Neuronal stem cell (in vitro differentiated cells): ENCODE results near the gene INTS14.
"Not testable (repeated sequence)": the region's sequence is repeated elsewhere in the genome, so short reads cannot be mapped to it uniquely, and the experiment has no call there.

Experiments
- DNase-seq: peaks from one replicate; pipeline ENCODE4 v3.0.0-alpha.2; 2013; ENCODE audit warnings: low spot score
- H2AFZ ChIP-seq: one replicate; pipeline ENCODE4 v1.6.1; 2013; ENCODE audit warnings: mild to moderate bottlenecking, low read length, inconsistent platforms
- H2AK5ac ChIP-seq: 2 replicates; pipeline ENCODE4 v1.6.1; 2013; ENCODE audit warnings: low read depth, mild to moderate bottlenecking, inconsistent platforms, low read length, moderate library complexity, mixed read lengths
- H2BK120ac ChIP-seq: 2 replicates; pipeline ENCODE4 v1.6.1; 2013; ENCODE audit warnings: low read depth, mild to moderate bottlenecking, inconsistent platforms, low read length, moderate library complexity, mixed read lengths
- H2BK12ac ChIP-seq: one replicate; pipeline ENCODE4 v1.6.1; 2013; ENCODE audit warnings: low read length, inconsistent platforms
- H2BK15ac ChIP-seq: 2 replicates; pipeline ENCODE4 v1.6.1; 2013; ENCODE audit warnings: mild to moderate bottlenecking, low read length, inconsistent platforms, mixed read lengths
- H2BK5ac ChIP-seq: one replicate; pipeline ENCODE4 v1.6.1; 2013; ENCODE audit warnings: inconsistent platforms, mild to moderate bottlenecking, low read length, moderate library complexity
- H3K14ac ChIP-seq: one replicate; pipeline ENCODE4 v1.6.1; 2013; ENCODE audit warnings: low read length, inconsistent platforms
- H3K18ac ChIP-seq: 2 replicates; pipeline ENCODE4 v1.6.1; 2013; ENCODE audit warnings: low read length, inconsistent platforms
- H3K23ac ChIP-seq: 2 replicates; pipeline ENCODE4 v1.6.1; 2013; ENCODE audit warnings: low read depth, mild to moderate bottlenecking, mixed read lengths, low read length, inconsistent platforms; ENCODE audit not compliant: poor library complexity
- H3K27ac ChIP-seq: replicated peaks from 3 replicates; pipeline ENCODE4 v1.5.1; 2013; ENCODE audit warnings: low read length, inconsistent platforms
- H3K27me3 ChIP-seq, 3 experiments: 2 replicates each; pipeline ENCODE4 v1.6.1; 2013; ENCODE audit warnings: low read length in 3 of 3, mild to moderate bottlenecking in 2 of 3, inconsistent platforms in 1 of 3, low read depth in 1 of 3, mixed read lengths in 1 of 3, moderate library complexity in 1 of 3; ENCODE audit not compliant: control insufficient read depth in 3 of 3, insufficient read depth in 3 of 3
- H3K36me3 ChIP-seq, 2 donors: replicated peaks in 1 of 2; 2 replicates each; pipeline ENCODE4 v1.6.1; 2013; ENCODE audit warnings: low read length in 2 of 2; ENCODE audit not compliant: control insufficient read depth in 2 of 2, insufficient read depth in 2 of 2
- H3K4ac ChIP-seq: 2 replicates; pipeline ENCODE4 v1.6.1; 2013; ENCODE audit warnings: inconsistent platforms, mild to moderate bottlenecking, low read length, moderate library complexity
- H3K4me1 ChIP-seq, 2 donors: 1 replicate in 1 of 2; 2 replicates in 1 of 2; pipeline ENCODE4 v1.6.1; 2013; ENCODE audit warnings: low read length in 2 of 2, low read depth in 1 of 2; ENCODE audit not compliant: control insufficient read depth in 2 of 2, insufficient read depth in 1 of 2
- H3K4me2 ChIP-seq: one replicate; pipeline ENCODE4 v1.6.1; 2013; ENCODE audit warnings: mild to moderate bottlenecking, low read length, inconsistent platforms; ENCODE audit not compliant: insufficient read depth, poor library complexity, severe bottlenecking
- H3K4me3 ChIP-seq, 2 donors: 2 replicates each; pipeline ENCODE4 v1.5.1; 2013; ENCODE audit warnings: low read length in 2 of 2, mild to moderate bottlenecking in 2 of 2, inconsistent platforms in 1 of 2, moderate library complexity in 1 of 2
- H3K79me1 ChIP-seq: one replicate; pipeline ENCODE4 v1.6.1; 2013; ENCODE audit warnings: low read depth, mild to moderate bottlenecking, inconsistent platforms, low read length, moderate library complexity
- H3K9ac ChIP-seq: one replicate; pipeline ENCODE4 v1.6.1; 2013; ENCODE audit warnings: mild to moderate bottlenecking, low read depth, low read length, inconsistent platforms; ENCODE audit not compliant: poor library complexity
- H3K9me3 ChIP-seq, 2 donors: replicated peaks in 1 of 2; 2 replicates each; pipeline versions ENCODE3 to v1.6.1; 2013; ENCODE audit warnings: low read length in 2 of 2, mild to moderate bottlenecking in 2 of 2, inconsistent platforms in 1 of 2, low read depth in 1 of 2, mixed read lengths in 1 of 2, moderate library complexity in 1 of 2; ENCODE audit not compliant: control insufficient read depth in 2 of 2, insufficient read depth in 1 of 2
- H4K8ac ChIP-seq: one replicate; pipeline ENCODE4 v1.6.1; 2013; ENCODE audit warnings: low read depth, mild to moderate bottlenecking, inconsistent platforms, low read length, moderate library complexity
- H4K91ac ChIP-seq: one replicate; pipeline ENCODE4 v1.6.1; 2013; ENCODE audit warnings: low read length, low read depth, mild to moderate bottlenecking, inconsistent platforms; ENCODE audit not compliant: poor library complexity
- WGBS, 2 donors: extraction: QIAGEN DNeasy Blood & Tissue Kit; methylation state at CpG; one replicate each; pipeline ENCODE4 v1.1.7; 2013; ENCODE audit warnings: missing lambda C conversion rate in 2 of 2, mixed read lengths in 1 of 2; ENCODE audit not compliant: insufficient read length in 2 of 2, insufficient replicate concordance in 1 of 2; ENCODE audit errors: extremely low coverage in 2 of 2; 5-methylcytosine and 5-hydroxymethylcytosine counted together

The INTS14 gene

GRCh38 chr15:65556622-65557021 is 54.3 kb downstream of the INTS14 start:
- no peak overlapping the region for H2BK120ac ChIP-seq
- peaks cover 5% of the 10 kb centered on the region for H3K79me1 ChIP-seq
- no peak overlapping the region for H2BK5ac ChIP-seq
- peaks cover 0 to 3% of the 10 kb centered on the region in 2 donors for H3K9me3 ChIP-seq
- peaks cover 32 to 92% of the 10 kb centered on the region in 2 donors for H3K36me3 ChIP-seq
- no peak overlapping the region for H2BK15ac ChIP-seq
- H4K8ac ChIP-seq: no peak overlapping the region
- no peak overlapping the region for H2BK12ac ChIP-seq
- no peak overlapping the region for H3K18ac ChIP-seq
- no peak overlapping the region for H2AK5ac ChIP-seq
- no peak overlapping the region for H3K14ac ChIP-seq
- DNase-seq: no peak
- H3K4ac ChIP-seq: no peak overlapping the region
- H4K91ac ChIP-seq: no peak overlapping the region
- H3K4me2 ChIP-seq: no peak overlapping the region
- H3K27ac ChIP-seq: no peak overlapping the region
- no CpG with 5 or more reads among the region's 7 CpGs for WGBS, 2 donors
- H3K27me3 ChIP-seq: no peaks in the 10 kb centered on the region
- H3K23ac ChIP-seq: no peak overlapping the region
- H2AFZ ChIP-seq: no peak overlapping the region
- H3K4me3 ChIP-seq: no peak overlapping the region
- no peaks in the 10 kb centered on the region for H3K4me1 ChIP-seq
- no peak overlapping the region for H3K9ac ChIP-seq

- no peak overlapping the region for H4K91ac ChIP-seq
- H2AK5ac ChIP-seq: no peak overlapping the region
- no peak for DNase-seq
- no peak overlapping the region for H3K4me3 ChIP-seq
- no peak overlapping the region for H3K14ac ChIP-seq
- no peak overlapping the region for H2BK12ac ChIP-seq
- H3K9ac ChIP-seq: no peak overlapping the region
- no peak overlapping the region for H2BK15ac ChIP-seq
- peaks cover 2 to 3% of the 10 kb centered on the region in 2 donors for H3K9me3 ChIP-seq
- H2BK5ac ChIP-seq: no peak overlapping the region
- H3K79me1 ChIP-seq: peaks cover 5% of the 10 kb centered on the region
- H3K4me2 ChIP-seq: no peak overlapping the region
- peaks cover 28 to 80% of the 10 kb centered on the region in 2 donors for H3K36me3 ChIP-seq
- no peak overlapping the region for H4K8ac ChIP-seq
- H3K23ac ChIP-seq: no peak overlapping the region
- H3K18ac ChIP-seq: no peak overlapping the region
- H3K27ac ChIP-seq: no peak overlapping the region
- H3K4me1 ChIP-seq: no peaks in the 10 kb centered on the region
- H2BK120ac ChIP-seq: no peak overlapping the region
- H3K27me3 ChIP-seq: no peaks in the 10 kb centered on the region
- H2AFZ ChIP-seq: no peak overlapping the region
- WGBS, 2 donors: no CpG with 5 or more reads among the region's 3 CpGs
- H3K4ac ChIP-seq: no peak overlapping the region
These were observed 57.2 kb downstream of the INTS14 start for GRCh38 chr15:65553691-65554090.

- not testable (repeated sequence) for H4K91ac ChIP-seq, H2BK15ac ChIP-seq, H3K4ac ChIP-seq, H3K79me1 ChIP-seq, H3K9me3 ChIP-seq, H3K23ac ChIP-seq, H3K14ac ChIP-seq, H2BK120ac ChIP-seq, H4K8ac ChIP-seq, H3K4me3 ChIP-seq, H3K27me3 ChIP-seq, H2AFZ ChIP-seq, H2BK5ac ChIP-seq, H3K4me1 ChIP-seq, H2AK5ac ChIP-seq, H3K9ac ChIP-seq, DNase-seq, H2BK12ac ChIP-seq, H3K18ac ChIP-seq, H3K27ac ChIP-seq, H3K4me2 ChIP-seq
- no CpG with 5 or more reads among the region's 6 CpGs for WGBS, 2 donors
- peaks cover 25 to 77% of the 10 kb centered on the region in 2 donors for H3K36me3 ChIP-seq
These were observed 58.1 kb downstream of the INTS14 start for GRCh38 chr15:65552851-65553250.

- Histone ChIP-seq H3K4me2 (no peak overlapping the region), H3K79me1 (peaks cover 8% of the 10 kb centered on the region), H4K91ac (no peak overlapping the region), H2AK5ac (no peak overlapping the region), H3K9me3 (peaks cover 3 to 5% of the 10 kb centered on the region in 2 donors), H2BK5ac (no peak overlapping the region), H2BK15ac (no peak overlapping the region), H3K18ac (no peak overlapping the region), H2BK120ac (no peak overlapping the region), H3K4ac (no peak overlapping the region), H3K36me3 (peaks cover 18 to 67% of the 10 kb centered on the region in 2 donors), H2AFZ (no peak overlapping the region), H3K27ac (no peak overlapping the region), H3K27me3 (no peaks in the 10 kb centered on the region), H3K9ac (no peak overlapping the region), H3K14ac (no peak overlapping the region), H3K4me1 (no peaks in the 10 kb centered on the region), H4K8ac (no peak overlapping the region), H3K23ac (no peak overlapping the region), H2BK12ac (no peak overlapping the region), H3K4me3 (no peak overlapping the region)
- DNase-seq: no peak
- WGBS, 2 donors: no CpG with 5 or more reads among the region's 2 CpGs
These were observed 59.7 kb downstream of the INTS14 start for GRCh38 chr15:65551183-65551582.
